ENCODE results near the gene NEK2. TPM values are rescaled to one million over a fixed set of nuclear protein-coding genes. Genes with fewer than 3 reads are reported as not detected.
"Not testable (repeated sequence)": the region's sequence is repeated elsewhere in the genome, so short reads cannot be mapped to it uniquely, and the experiment has no call there.

The NEK2 gene
- total RNA-seq, 2 experiments from 2014 or later: 42.5 to 48.4 TPM

- no peak for DNase-seq
- H3K4me3 Mint-ChIP-seq: no peak overlapping the region
- no peaks in the 10 kb centered on the region for H3K27me3 Mint-ChIP-seq
- H3K36me3 Mint-ChIP-seq: no peaks in the 10 kb centered on the region
- H3K4me1 Mint-ChIP-seq: peaks cover 23% of the 10 kb centered on the region
- H3K27ac Mint-ChIP-seq: no peak overlapping the region
- no peaks in the 10 kb centered on the region for H3K9me3 Mint-ChIP-seq (ENCODE audit: low read depth)
- CTCF ChIA-PET: interaction anchor here (0.7 to 12.4 kb wide), 6 partner anchors 8 to 773 kb away, joined by 3 to 117 read pairs (median 6); partner anchors contain the start of genes DTL and INTS7
- ATAC-seq: no peak
Measured at GRCh38 chr1:211684791-211685190, 9.4 kb upstream of the NEK2 start.

- H3K27ac Mint-ChIP-seq: no peak overlapping the region
- DNase-seq (no peak), ATAC-seq (no peak)
- CTCF ChIA-PET: interaction anchor here (0.7 to 12.4 kb wide), 7 partner anchors 9 to 773 kb away, joined by 3 to 117 read pairs (median 7); partner anchors contain the start of genes DTL and INTS7
- H3K4me1 Mint-ChIP-seq: peaks cover 23% of the 10 kb centered on the region
- H3K4me3 Mint-ChIP-seq: no peak overlapping the region
- H3K27me3 Mint-ChIP-seq: no peaks in the 10 kb centered on the region
- no peaks in the 10 kb centered on the region for H3K9me3 Mint-ChIP-seq (ENCODE audit: low read depth)
- no peaks in the 10 kb centered on the region for H3K36me3 Mint-ChIP-seq
Measured at GRCh38 chr1:211684331-211684730, 8.9 kb upstream of the NEK2 start.

- Mint-ChIP-seq H3K9me3 (ENCODE audit: low read depth) (no peaks in the 10 kb centered on the region), H3K27me3 (no peaks in the 10 kb centered on the region), H3K4me3 (no peak overlapping the region), H3K27ac (no peak overlapping the region), H3K4me1 (peaks cover 22% of the 10 kb centered on the region), H3K36me3 (no peaks in the 10 kb centered on the region)
- ATAC-seq: no peak
- no peak for DNase-seq
- CTCF ChIA-PET: interaction anchor here (0.9 to 12.4 kb wide), 7 partner anchors 13 to 774 kb away, joined by 3 to 117 read pairs (median 9); partner anchors contain the start of genes DTL and INTS7
Measured at GRCh38 chr1:211683396-211684297, 8.2 kb upstream of the NEK2 start.

- not testable (repeated sequence) for H3K36me3 Mint-ChIP-seq; H3K4me1 Mint-ChIP-seq; ATAC-seq; DNase-seq; H3K27me3 Mint-ChIP-seq; H3K27ac Mint-ChIP-seq; H3K4me3 Mint-ChIP-seq; H3K9me3 Mint-ChIP-seq (ENCODE audit: low read depth)
- CTCF ChIA-PET: interaction anchor here (1.8 to 12.4 kb wide), 5 partner anchors 15 to 773 kb away, joined by 3 to 117 read pairs (median 9); partner anchors contain the start of genes DTL and INTS7
Measured at GRCh38 chr1:211682186-211682585, 6.8 kb upstream of the NEK2 start.

GRCh38 chr1:211680752-211681327 is 5.4 kb upstream of the NEK2 start:
- CTCF ChIA-PET: interaction anchor here (0.6 to 12.4 kb wide), 47 partner anchors 10 to 985 kb away, joined by 3 to 117 read pairs (median 4); partner anchors contain the start of genes DTL, INTS7, NENF and PACC1
- peaks cover 9% of the 10 kb centered on the region for H3K4me1 Mint-ChIP-seq
- H3K9me3 Mint-ChIP-seq (ENCODE audit: low read depth): no peaks in the 10 kb centered on the region
- H3K27ac Mint-ChIP-seq: peak overlapping the region; percentile 67
- H3K36me3 Mint-ChIP-seq: no peaks in the 10 kb centered on the region
- ATAC-seq (peak; percentile 95), DNase-seq (peak; percentile 83)
- H3K4me3 Mint-ChIP-seq: no peak overlapping the region
- H3K27me3 Mint-ChIP-seq: peaks cover 3% of the 10 kb centered on the region

- H3K9me3 Mint-ChIP-seq (ENCODE audit: low read depth): no peaks in the 10 kb centered on the region
- peaks cover 13% of the 10 kb centered on the region for H3K36me3 Mint-ChIP-seq
- CTCF ChIA-PET: interaction anchor here (0.7 to 12.4 kb wide), 5 partner anchors 21 to 799 kb away, joined by 3 to 117 read pairs (median 10); partner anchors contain the start of genes DTL and INTS7
- no peak overlapping the region for H3K27ac Mint-ChIP-seq
- ATAC-seq: no peak
- DNase-seq: no peak
- H3K4me1 Mint-ChIP-seq: peaks cover 27% of the 10 kb centered on the region
- peaks cover 3% of the 10 kb centered on the region for H3K27me3 Mint-ChIP-seq
- H3K4me3 Mint-ChIP-seq: no peak overlapping the region
Measured at GRCh38 chr1:211677659-211678058, 2.2 kb upstream of the NEK2 start.

- H3K4me3 Mint-ChIP-seq: peak overlapping the region; percentile 23
- H3K4me1 Mint-ChIP-seq: peaks cover 32% of the 10 kb centered on the region
- peaks cover 18% of the 10 kb centered on the region for H3K36me3 Mint-ChIP-seq
- DNase-seq (no peak), ATAC-seq (no peak)
- no peak overlapping the region for H3K27ac Mint-ChIP-seq
- H3K9me3 Mint-ChIP-seq (ENCODE audit: low read depth): no peaks in the 10 kb centered on the region
- peaks cover 3% of the 10 kb centered on the region for H3K27me3 Mint-ChIP-seq
- CTCF ChIA-PET: interaction anchor here (1.1 to 12.4 kb wide), 5 partner anchors 22 to 780 kb away, joined by 4 to 117 read pairs (median 10); partner anchors contain the start of genes DTL and INTS7
Measured at GRCh38 chr1:211676761-211677160, 1.3 kb upstream of the NEK2 start.

GRCh38 chr1:211676106-211676583 is 724 bp upstream of the NEK2 start:
- Mint-ChIP-seq H3K36me3 (peaks cover 21% of the 10 kb centered on the region), H3K9me3 (ENCODE audit: low read depth) (no peaks in the 10 kb centered on the region), H3K4me1 (peaks cover 31% of the 10 kb centered on the region), H3K27me3 (peaks cover 3% of the 10 kb centered on the region), H3K4me3 (peak overlapping the region; percentile 97), H3K27ac (no peak overlapping the region)
- ATAC-seq: no peak
- DNase-seq: no peak
- CTCF ChIA-PET: interaction anchor here (0.6 to 12.4 kb wide), 7 partner anchors 22 to 884 kb away, joined by 3 to 117 read pairs (median 10); partner anchors contain the start of genes DTL and INTS7

- CTCF ChIA-PET: interaction anchor here (1.2 to 2.6 kb wide), 4 partner anchors 10 to 152 kb away, joined by 3 to 9 read pairs (median 4); no protein-coding TSS in a partner anchor
- Mint-ChIP-seq H3K9me3 (ENCODE audit: low read depth) (no peaks in the 10 kb centered on the region), H3K36me3 (peaks cover 60% of the 10 kb centered on the region), H3K27ac (no peak overlapping the region), H3K4me3 (no peak overlapping the region), H3K4me1 (peaks cover 1% of the 10 kb centered on the region), H3K27me3 (no peaks in the 10 kb centered on the region)
- DNase-seq (no peak), ATAC-seq (no peak)
Measured at GRCh38 chr1:211667065-211667617, 8.3 kb downstream of the NEK2 start.

- no peak overlapping the region for H3K27ac Mint-ChIP-seq
- no peak for ATAC-seq
- H3K4me1 Mint-ChIP-seq: no peaks in the 10 kb centered on the region
- H3K4me3 Mint-ChIP-seq: no peak overlapping the region
- DNase-seq: no peak
- no peaks in the 10 kb centered on the region for H3K27me3 Mint-ChIP-seq
- CTCF ChIA-PET: interaction anchor here (0.9 to 1.6 kb wide), 4 partner anchors 10 to 147 kb away, joined by 3 to 6 read pairs (median 3); no protein-coding TSS in a partner anchor
- peaks cover 22% of the 10 kb centered on the region for H3K36me3 Mint-ChIP-seq
- no peaks in the 10 kb centered on the region for H3K9me3 Mint-ChIP-seq (ENCODE audit: low read depth)
Measured at GRCh38 chr1:211660718-211661222, 14.7 kb downstream of the NEK2 start.

GRCh38 chr1:211656728-211657127 is 18.7 kb downstream of the NEK2 start:
- DNase-seq: no peak
- H3K27me3 Mint-ChIP-seq: no peaks in the 10 kb centered on the region
- H3K4me1 Mint-ChIP-seq: peaks cover 3% of the 10 kb centered on the region
- CTCF ChIA-PET: interaction anchor here (2.3 kb wide), 1 partner anchor 142 kb away, joined by 22 read pairs; no protein-coding TSS in a partner anchor
- H3K4me3 Mint-ChIP-seq: no peak overlapping the region
- no peak overlapping the region for H3K27ac Mint-ChIP-seq
- H3K36me3 Mint-ChIP-seq: no peaks in the 10 kb centered on the region
- ATAC-seq: no peak
- no peaks in the 10 kb centered on the region for H3K9me3 Mint-ChIP-seq (ENCODE audit: low read depth)

- DNase-seq (peak; percentile 88), ATAC-seq (peak; percentile 94)
- CTCF ChIA-PET: interaction anchor here (0.9 to 4.9 kb wide), 16 partner anchors 10 to 332 kb away, joined by 3 to 63 read pairs (median 4); partner anchors contain the start of gene SLC30A1
- Mint-ChIP-seq H3K27me3 (no peaks in the 10 kb centered on the region), H3K4me1 (peaks cover 3% of the 10 kb centered on the region), H3K36me3 (no peaks in the 10 kb centered on the region), H3K4me3 (no peak overlapping the region), H3K27ac (no peak overlapping the region), H3K9me3 (ENCODE audit: low read depth) (no peaks in the 10 kb centered on the region)
Measured at GRCh38 chr1:211654838-211655787, 20.3 kb downstream of the NEK2 start.
